GM19351 (cell line): Measurements from ENCODE around the gene AKT3.

ENCODE experiments used
- ATAC-seq: cut with Tn5 transposase; IDR thresholded peaks from one replicate; pipeline ENCODE4 v1.9.1; 2021; ENCODE audit warnings: mild to moderate bottlenecking, moderate library complexity; ENCODE audit not compliant: unreplicated experiment

AKT3 gene

DNA sequence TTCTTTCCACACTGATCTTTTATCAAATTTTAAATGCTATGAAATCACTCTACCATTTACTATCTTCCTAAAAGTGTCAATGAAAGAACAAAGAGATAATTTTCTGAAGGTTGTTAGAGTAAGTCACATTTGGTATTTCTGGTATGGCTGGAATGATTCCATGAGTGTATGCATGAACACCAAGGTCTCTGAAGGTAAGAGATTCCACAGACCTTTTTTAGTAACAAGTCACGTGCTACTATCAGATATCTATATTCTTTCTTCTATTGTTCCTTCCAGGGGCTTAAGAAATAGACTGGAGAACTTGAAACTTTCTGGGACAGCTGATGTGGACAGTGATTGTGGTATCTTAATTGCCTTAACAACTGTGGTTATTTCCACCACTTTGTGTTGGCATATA lies 329.2 kb downstream of the AKT3 start:
- ATAC-seq, result no peak

DNA sequence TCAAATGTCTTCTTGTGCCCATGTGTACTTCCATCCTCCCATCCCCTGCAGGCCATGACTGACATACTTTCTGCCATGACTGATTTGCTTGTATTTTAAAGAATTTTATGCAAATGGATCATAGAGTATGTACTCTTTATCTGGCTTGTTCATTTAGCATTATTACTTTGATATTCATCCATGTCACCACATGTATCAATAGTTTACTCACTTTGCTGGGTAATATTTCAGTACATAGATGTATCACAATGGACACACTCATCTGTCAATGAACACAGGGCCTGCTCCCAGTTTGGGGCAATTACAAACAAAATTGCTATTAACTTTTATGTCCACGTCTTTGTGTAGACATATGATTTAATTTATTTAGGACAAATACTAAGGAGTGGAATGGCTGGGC lies 335.1 kb downstream of the AKT3 start:
- no peak for ATAC-seq

DNA sequence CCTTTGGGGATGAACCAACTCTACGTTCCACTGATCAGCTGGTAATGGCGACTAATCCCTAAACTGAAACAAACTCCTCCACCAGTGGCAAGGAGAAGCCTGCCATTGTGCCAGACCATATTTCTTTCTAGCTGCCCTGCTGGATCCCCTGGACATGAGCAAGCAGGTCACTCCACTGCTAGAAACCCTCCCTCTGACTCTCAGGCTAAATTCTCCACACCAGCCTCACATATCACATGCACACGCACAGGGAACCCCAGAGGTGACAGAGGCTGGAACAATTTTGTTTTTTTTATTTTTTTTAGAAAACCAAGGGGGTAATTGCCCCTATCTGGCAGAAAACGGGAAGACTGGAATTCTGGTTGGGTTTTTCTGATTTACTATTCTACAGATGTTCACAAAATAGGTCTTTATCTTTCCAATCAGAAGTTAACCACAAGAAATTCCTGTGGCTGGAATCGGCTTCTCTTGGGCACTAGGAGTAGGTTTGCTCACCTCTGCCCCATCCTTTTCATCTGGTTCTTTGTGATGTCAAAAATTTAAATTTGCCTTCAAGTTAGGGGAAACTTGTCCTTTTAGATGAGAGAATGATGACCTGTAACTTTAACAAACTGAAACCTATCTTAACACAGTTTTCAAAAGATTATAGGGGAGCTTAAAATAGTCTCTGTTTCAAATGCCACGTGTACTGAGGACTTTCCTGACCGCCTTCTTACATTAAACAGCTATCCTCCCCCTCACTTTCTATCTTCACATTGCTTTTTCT lies 336.1 kb downstream of the AKT3 start:
- ATAC-seq, result peak; percentile 90

DNA sequence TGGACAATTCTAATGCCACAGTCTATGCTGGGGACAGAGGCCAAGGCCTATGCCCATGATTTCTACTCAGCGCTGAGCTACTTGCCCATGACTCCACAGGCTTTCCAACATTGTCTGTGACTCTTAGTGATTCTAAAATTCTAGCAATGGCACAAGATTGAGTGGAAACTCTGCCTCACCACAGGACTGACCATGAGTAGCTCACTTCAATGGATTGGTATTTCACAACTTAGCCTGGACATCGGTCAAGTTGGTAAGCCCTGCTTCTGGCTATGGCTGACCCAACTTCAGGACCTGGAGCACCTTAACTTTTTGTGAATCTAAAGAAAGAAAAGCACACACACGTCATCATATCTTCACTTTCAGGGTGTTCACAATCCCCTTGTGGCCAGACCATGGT lies 339.1 kb downstream of the AKT3 start:
- no peak for ATAC-seq

DNA sequence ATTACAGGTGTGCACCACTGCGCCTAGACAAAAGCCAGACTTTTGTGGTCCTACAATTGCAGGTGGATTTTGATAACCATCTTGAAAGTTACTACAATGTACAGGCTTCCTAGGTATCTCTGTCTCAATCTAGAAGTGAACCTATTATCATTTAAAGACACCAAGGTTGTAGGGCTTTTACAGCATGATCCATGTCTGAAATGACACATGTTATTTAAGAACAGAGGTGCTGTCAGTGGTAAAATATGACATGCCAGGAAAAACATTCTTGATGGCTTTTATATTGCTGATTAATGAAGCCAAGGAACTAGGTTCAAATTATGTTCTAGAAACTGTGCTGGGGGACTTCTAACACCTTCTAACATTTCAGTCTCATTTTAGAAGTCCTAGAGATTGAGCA lies 341.1 kb downstream of the AKT3 start:
- no peak for ATAC-seq

DNA sequence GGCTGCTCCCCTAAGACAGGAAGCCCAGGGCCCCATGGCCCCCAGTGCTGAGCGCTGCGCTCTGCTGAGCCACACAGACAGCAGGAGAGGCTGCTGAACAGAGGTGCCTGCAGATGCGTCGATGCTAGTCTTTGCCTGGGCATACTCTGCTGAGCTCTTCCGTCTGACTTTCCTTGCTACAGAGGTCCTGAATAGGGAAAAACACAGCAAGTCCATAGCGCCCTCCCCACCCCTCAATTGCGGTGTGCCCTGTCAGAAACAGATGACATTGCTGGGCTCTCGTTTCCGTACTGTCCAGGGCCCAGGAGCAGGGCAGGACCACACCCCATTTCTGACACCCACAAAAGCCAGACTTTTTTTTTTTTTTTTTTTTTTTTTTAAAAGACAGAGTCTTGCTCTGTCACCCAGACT lies 341.7 kb downstream of the AKT3 start:
- peak; percentile 74 for ATAC-seq

- ATAC-seq, result no peak
Observed at GRCh38 chr1:243507672-243508302, 342.3 kb downstream of the AKT3 start.

- no peak for ATAC-seq
Observed at GRCh38 chr1:243507001-243507671, 342.9 kb downstream of the AKT3 start.

DNA sequence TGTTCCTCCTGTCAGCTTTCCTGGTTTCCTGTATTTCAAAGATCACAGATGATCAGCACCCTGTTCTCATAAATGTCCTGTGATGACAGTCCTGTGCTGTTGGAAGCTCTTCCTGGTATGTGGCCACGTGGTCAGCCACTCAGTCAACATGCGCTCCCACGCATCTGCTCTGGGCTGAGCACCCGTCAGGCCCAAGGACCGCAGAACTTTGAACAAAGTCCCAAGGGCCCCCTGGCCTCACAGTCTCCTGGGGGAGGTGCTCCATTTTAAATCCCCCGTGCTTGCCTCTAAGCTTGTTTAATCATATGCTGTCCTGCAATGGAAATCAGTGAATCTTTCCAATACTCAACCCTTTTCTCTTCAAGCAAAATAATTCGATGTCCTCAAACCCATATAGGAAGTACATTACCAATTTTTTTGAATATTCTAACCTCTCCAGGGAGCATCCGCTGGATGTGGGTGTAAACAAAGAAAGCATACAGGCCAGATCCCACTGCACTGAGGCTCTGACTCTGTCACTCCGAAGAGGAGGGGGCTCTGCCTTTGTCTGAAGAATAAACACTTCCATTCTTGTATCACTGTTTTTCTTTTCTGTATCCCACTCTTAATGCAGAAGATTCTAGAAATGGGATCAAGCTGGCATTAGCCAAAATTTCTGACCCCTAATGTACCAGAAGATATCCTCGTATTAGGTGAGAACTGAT lies 343.9 kb downstream of the AKT3 start:
- ATAC-seq, result peak; percentile 72

- ATAC-seq, result no peak
Observed at GRCh38 chr1:243503155-243503554, 346.9 kb downstream of the AKT3 start.

DNA sequence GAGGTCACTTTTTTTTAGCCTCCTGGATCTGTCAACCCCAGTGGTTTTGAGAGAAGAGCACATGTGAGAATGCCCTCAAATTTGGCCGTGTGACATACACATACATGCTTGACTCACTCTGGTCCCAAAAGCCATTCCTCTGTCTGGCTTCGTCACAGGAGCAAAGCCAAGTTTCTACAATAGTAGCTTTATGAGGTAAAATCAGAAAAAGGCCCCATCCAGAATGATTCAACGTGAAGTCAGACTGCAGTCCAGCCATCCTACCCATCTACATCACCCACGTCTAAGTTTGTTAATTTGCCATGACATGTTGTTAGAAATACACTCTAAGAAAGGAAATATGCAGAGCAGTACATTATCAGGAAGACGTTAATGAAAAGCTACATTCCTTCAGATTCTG lies 349.0 kb downstream of the AKT3 start:
- ATAC-seq, result no peak

DNA sequence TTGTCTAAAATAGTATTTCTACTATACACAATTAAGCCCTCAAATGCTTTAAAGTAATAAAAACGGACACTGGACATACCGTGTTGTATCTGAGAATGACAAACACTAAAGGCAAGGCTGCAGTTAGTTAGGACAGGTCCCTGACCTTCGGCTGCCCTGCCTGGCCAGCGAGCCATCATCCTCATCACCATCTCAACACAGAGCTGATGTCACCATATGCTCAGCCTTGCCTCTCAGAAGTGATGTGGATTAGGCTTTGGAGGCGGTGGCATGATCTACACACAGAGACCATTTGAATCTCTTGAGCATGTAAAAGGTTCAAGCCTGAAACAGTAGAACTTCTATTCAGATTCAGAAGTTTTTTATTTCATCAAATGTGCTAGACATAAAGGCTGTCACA lies 349.5 kb downstream of the AKT3 start:
- ATAC-seq, result no peak

DNA sequence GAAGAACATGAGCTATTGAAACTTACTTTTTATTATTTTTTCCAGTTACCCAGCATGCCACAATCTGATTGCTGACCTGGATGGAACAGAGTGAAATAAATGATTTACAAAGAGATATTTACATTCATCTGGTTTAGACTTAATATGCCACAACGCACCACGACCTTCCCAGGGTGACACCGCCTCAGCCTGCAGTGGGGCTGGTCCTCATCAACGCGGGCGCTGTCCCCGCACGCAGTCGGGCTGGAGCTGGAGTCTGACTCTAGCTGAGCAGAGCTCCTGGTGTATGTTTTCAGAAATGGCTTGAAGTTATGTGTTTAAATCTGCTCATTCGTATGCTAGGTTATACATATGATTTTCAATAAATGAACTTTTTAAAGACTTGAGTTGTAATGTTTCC lies 350.3 kb downstream of the AKT3 start:
- ATAC-seq, result no peak

- no peak for ATAC-seq
Observed at GRCh38 chr1:243499248-243499647, 350.8 kb downstream of the AKT3 start.

DNA sequence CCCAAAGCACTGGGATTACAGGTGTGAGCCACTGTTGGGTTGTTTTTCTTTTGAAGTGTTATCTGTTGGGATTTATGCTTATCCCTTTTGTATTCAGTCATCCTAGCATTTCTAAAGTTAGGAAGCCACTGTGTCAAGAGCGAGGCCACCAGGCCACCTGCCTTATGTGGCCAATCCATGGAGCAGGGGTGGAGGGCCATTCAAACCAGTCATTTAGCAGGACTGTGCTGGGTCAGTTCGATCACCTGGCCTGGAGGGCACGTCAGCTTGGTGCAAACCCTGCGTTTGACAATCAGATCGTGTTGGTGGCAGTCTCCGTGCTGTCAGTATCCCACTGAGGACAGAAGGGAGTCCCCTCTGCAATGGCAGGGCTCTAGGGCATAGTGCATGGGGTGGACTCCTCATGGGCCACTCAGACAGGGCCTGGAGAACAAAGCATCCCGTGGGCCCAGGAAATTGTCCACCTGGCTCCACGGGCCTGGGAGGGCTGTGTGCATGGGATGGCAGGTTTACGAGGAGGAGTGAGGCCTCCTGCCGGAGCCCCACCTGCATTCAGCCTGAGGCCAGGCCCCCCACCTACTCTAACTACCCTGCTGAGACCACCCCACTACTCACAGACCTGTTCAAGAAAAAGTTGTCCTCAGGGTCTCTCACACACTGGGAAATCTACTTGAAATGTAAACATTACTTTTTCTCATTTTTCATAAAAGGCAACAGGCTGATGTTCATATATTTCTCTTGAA lies 351.9 kb downstream of the AKT3 start:
- ATAC-seq, result no peak

- no peak for ATAC-seq
Observed at GRCh38 chr1:243496806-243497205, 353.2 kb downstream of the AKT3 start.

- ATAC-seq, result no peak
Observed at GRCh38 chr1:243496187-243496646, 353.8 kb downstream of the AKT3 start.

GRCh38 chr1:243495442-243496186 lies 354.4 kb downstream of the AKT3 start:
- no peak for ATAC-seq

- no peak for ATAC-seq
Observed at GRCh38 chr1:243494741-243495431, 355.2 kb downstream of the AKT3 start.
